NCI-H2196 (cell line): ENCODE results near the gene SLC25A14.
"Not testable (repeated sequence)": the region's sequence is repeated elsewhere in the genome, so short reads cannot be mapped to it uniquely, and the experiment has no call there.

Source experiments
- DNase-seq: peaks from one replicate; lab custom pipeline; 2025; ENCODE audit not compliant: unreplicated experiment; lab: John Stamatoyannopoulos, UW

SLC25A14 gene

GRCh38 chrX:130339408-130340222 is at the start of gene SLC25A14:
SLC25A14 (plus strand) TSS chrX:130339919; CDS start chrX:130340279, 360 bp downstream.
- peak; percentile 67 for DNase-seq

- no peak for DNase-seq
Measured at GRCh38 chrX:130295519-130296296, 44.0 kb upstream of the SLC25A14 start.

DNA sequence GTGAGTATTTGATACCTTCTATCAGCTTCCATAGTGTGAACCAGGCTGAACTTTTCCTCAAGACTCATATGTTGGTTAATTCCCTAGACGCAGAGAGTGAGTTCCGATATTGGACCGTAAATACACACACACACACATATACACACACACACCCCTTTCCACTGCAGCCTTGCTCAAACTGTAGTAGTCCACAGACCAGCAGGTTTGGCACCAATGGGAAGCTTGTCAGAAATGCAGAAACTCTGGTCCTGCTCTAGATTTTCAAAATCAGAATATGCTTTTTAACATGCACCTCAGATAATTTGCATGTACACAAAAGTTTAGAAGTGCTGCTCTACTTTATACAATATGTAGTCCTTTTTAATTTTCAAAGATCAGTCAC is 43.4 kb upstream of the SLC25A14 start:
- no peak for DNase-seq

DNA sequence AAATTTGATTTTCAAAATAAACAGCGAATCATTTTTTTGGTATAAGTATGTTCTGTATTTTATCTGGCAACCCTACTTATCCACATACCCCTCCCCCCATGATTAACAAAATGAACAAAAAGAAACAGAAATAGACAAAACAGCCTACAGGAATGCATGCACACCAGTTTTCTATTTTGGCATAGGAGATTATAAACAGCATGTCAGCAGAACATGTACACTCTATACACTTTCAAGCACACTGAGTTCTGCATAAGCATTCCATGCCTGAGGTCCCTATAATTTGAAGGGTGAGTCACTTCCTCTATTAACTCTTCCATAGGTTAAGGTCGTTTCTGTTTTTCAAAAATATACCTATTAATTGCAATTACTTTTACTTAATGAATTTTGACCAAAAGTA is 43.0 kb upstream of the SLC25A14 start:
- no peak for DNase-seq

DNA sequence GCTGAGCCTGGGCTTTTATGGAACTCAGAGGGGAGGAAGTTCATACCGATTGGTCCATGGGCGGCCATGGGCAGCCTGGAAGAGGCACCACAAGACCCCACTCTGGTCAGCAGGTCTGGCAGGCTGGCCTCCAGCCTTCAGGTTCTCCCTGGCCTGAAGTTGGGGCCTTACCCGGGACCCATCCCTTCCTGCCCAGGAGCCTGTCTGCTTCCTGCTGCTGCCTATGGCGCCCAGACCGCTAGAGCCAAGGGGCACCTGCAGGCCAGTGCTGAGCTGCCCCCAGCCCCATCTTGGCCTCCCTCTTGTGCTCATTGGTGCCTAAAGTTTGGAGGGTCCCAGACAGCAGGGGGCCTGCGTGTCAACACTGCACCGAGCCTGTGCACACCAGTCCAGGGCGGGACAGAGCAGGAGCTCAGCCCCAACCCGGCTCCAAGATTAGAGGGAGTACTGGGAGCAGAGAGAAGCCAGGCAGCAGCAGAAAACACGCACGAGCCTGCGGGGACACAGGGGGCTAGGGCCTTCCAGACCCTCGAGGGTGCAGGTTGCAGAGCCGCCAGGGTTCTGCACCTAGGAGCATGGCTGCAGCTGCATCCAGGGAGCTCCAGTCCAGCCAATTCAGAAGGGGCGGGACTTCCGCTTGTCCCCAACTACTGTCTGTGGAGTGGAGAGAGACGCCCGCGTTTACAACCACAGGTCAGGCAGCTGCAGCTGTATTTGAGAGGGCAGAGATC is 40.3 kb upstream of the SLC25A14 start:
- peak; percentile 55 for DNase-seq

GRCh38 chrX:130300010-130300282 is 39.8 kb upstream of the SLC25A14 start:
- DNase-seq = no peak

GRCh38 chrX:130301405-130301804 is 38.3 kb upstream of the SLC25A14 start:
- DNase-seq = no peak

DNA sequence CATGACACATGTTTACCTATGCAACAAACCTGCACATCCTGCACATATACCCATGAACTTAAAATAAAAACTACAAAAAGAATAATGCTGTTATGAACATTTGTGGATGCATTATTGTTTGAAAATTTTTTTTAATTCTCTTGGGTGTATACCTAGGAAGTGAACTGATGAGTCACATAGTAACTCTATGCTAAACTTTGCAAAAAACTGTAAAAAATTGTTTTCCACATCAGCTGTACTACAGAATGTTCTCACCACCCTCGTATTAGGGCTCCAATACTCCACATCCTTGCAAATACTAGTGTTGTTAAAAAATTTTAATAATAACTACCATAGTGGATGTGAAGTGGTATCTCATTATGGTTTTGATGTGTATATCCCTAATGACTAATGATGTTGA is 37.7 kb upstream of the SLC25A14 start:
- no peak for DNase-seq

DNA sequence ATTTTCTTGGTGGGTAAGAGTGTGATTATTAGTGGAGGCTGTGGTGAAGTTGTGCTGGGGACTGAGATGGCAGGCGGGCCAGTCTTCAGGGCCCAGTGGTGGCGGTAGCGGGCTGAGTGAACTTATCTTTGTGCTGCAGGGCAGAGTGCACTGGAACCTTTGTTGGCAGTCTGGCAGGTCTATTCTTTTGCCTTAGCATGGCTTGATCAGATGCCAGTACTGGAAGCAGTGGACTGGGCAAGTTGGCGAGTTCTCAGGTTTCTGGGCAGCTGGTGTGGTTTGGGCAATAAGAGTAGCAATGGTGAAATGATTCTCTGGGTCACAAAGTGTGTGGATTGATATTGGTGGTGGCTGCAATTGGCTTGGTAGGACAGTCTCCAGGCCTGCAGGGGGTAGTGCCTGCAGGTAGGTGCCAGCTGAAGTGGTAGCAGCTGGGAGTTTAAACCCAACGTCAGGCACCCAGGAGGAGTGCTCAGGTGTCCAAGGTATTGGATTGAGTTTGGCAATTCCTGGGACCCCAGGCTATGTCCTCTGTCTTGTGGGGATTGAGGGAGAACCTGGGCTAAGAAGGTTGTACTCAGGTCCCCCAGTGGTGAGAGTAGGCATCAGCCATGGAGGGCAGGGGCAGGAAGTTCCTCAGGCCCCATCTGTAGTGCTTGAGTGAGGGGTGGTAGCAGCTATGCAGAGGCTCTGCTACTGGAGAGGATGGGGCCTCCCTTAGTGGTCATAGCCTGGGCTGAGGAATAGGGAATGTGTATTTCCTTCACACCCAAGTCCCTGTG is 34.9 kb upstream of the SLC25A14 start:
- peak; percentile 47 for DNase-seq

DNA sequence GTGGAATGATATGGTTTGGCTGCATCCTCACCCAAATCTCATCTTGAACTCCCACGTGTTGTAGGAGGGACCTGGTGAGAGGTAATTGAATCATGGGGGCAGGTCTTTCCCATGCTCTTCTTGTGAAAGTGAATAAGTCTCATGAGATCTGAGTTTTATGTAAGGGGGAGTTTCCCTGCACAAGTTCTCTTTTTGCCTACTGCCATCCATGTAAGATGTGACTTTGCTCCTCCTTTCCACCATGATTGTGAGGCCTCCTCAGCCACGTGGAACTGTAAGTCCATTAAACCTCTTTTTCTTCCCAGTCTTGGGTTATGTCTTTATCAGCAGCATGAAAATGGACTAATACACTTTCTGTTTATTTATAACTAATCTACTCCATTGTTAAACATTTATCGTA is 19.8 kb upstream of the SLC25A14 start:
- DNase-seq = not testable (repeated sequence)

DNA sequence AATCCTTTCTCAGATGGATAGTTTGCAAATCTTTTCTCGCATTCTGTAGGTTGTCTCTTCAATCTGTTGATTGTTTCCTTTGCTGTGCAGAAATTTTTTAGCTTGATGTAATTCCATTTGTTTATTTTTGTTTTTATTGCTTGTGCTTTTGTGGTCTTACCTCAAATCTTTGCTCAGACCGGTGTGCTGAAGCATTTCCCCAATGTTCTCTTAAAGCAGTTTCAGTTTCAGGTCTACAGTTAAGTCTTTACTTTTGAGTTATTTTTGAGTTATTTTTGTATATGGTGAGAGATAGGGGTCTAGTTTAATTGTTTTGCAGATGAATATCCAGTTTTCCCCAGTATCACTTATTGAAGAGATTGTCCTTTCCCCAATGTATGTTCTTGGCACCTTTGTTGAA is 18.2 kb upstream of the SLC25A14 start:
- no peak for DNase-seq

DNA sequence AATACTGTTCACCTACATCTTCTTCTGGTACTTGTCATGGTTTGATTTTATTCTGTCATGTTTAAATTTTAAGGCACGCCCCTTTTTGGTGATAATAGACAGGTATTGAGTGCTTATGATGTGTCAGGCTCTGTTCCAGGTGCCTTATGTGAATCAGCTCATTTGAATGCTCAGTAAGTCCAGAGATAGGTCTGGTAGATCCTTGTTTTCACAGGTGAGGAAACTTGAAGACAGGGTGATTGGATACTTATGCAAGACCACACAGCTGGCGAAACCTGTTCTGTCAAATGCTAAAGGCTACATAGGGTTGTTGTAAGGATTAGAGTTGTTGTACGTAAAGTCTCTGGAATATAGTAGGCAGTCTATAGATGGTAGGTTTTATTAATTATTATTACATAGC is 9.6 kb upstream of the SLC25A14 start:
- no peak for DNase-seq

GRCh38 chrX:130330706-130331105 is 9.0 kb upstream of the SLC25A14 start:
- peak; percentile 64 for DNase-seq

GRCh38 chrX:130336531-130336930 is 3.2 kb upstream of the SLC25A14 start:
- no peak for DNase-seq

DNA sequence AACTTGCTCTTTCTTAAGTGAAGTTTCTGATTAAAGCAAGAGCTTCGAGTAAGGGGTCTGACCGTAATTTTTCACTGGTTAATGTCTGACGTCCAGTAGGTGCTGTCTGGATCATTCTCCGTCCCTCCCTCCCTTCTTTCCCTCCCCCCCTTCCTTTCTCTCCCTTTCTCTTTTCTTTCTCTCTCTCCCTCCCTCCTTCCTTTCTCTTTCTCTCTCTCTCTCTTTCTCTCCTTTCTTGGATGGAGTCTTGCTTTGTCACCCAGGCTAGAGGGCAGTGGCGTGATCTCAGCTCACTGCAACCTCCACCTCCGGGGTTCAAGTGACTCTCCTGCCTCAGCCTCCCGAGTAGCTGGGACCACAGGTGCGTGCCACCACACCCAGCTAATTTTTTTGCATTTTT is 850 bp upstream of the SLC25A14 start:
- not testable (repeated sequence) for DNase-seq

DNA sequence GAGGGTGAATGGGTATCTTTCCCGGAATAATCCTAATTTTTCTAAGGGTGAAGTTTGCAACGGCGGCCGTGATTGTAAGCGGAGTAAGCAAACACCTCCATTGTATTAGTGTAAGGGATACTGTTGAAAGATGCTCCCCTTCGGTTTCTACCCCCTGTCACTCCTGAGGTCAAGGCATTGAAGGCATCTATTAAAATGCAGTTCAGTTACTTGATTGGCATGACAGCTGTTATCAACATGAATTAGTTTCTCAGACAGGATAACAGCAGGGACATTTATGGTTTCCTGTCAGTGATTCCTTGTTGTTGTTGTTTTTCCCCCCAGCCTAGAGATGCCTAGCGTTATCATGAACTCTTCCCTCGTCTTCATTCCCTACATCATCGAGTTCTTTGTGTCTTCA is 552 bp downstream of the SLC25A14 start:
- DNase-seq = no peak

- DNase-seq = no peak
Measured at GRCh38 chrX:130343411-130343810, 3.7 kb downstream of the SLC25A14 start.

DNA sequence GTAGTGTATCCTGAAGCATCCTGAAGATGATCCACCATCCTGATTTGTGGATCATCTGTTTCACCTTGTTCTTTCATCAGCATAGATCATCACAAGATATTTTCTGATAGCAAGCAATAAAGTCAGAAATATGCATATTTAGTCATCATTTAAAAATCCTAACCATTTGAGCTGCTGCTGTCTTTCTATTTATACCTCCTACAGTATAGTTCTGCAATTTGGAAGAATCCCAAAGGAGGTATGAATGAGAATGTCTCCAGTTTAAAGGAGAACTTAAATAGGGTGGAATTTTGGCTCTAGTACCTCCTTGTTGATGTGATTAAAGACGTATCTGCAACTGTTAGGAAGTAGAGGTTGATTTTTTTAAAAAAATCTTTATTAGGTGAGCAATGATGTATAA is 7.6 kb downstream of the SLC25A14 start:
- no peak for DNase-seq

GRCh38 chrX:130351567-130351966 is 11.8 kb downstream of the SLC25A14 start:
- no peak for DNase-seq

- not testable (repeated sequence) for DNase-seq
Measured at GRCh38 chrX:130352050-130352449, 12.3 kb downstream of the SLC25A14 start.

- no peak for DNase-seq
Measured at GRCh38 chrX:130376077-130376476, 36.4 kb downstream of the SLC25A14 start.
